Measurements from ENCODE around the gene LRMDA. TPM values are rescaled to one million over a fixed set of nuclear protein-coding genes. Genes with fewer than 3 reads are reported as not detected.
"Not testable (repeated sequence)": the region's sequence is repeated elsewhere in the genome, so short reads cannot be mapped to it uniquely, and the experiment has no call there.

Gene LRMDA
- total RNA-seq, 1 donor from 2014 or later = 1.8 TPM

GRCh38 chr10:76549171-76549570 is 1117.7 kb downstream of the LRMDA start:
- ATAC-seq = no peak

DNA sequence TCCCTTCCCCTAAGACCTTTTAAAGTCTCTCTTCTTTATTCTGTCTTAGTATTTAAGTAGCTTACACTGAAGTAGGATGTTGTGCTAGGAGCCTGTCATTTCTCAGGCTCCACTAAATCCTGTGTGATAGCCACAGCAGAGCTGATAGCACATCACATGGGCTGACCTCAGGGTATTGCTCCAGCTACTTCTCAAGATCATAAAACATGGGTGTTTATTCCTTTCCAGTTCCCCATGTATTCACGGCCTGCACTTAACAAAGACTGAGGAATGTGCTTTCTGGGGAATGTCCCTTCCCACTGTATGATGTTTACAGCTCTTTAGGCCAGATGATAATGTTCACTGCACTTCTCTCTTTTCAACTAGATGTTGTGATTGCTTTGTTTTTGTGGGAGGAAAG is 1119.4 kb downstream of the LRMDA start:
- no peak for ATAC-seq

DNA sequence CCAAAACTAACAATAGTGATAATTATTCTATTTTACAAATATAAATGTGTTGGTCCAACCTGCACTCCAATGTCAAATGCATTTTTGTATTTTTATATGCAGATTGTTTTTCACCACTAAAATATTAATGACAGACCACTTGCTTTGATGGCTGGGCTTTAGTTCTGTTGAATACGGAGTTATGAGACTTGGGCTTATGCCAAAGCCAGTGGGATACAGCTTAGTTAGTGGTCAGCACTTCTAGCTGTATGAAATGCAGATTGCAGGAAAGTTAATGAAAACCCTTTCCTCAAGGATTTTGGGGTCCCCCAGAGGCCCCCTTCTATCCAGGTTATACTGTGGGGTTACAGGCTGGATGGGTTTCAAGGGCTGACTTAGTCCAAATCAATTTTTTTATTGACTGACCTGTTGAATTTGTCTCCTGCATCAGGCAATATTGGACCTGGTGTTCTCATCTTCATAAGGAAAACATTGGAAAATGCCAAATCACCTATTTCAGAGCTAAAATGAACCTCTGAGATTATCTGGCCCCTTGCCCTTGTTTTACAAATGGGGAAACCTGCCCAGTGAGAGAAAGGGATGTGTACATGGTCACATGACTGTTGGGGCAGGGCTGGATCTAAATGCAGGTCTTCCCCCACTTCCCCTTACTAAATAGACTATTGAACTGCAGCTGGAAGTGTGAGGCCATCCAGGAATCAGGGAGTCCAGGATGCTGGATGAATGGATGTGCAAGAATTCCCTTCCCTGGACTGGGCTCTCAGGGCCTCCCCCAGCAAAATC is 1120.9 kb downstream of the LRMDA start:
- ATAC-seq = no peak

DNA sequence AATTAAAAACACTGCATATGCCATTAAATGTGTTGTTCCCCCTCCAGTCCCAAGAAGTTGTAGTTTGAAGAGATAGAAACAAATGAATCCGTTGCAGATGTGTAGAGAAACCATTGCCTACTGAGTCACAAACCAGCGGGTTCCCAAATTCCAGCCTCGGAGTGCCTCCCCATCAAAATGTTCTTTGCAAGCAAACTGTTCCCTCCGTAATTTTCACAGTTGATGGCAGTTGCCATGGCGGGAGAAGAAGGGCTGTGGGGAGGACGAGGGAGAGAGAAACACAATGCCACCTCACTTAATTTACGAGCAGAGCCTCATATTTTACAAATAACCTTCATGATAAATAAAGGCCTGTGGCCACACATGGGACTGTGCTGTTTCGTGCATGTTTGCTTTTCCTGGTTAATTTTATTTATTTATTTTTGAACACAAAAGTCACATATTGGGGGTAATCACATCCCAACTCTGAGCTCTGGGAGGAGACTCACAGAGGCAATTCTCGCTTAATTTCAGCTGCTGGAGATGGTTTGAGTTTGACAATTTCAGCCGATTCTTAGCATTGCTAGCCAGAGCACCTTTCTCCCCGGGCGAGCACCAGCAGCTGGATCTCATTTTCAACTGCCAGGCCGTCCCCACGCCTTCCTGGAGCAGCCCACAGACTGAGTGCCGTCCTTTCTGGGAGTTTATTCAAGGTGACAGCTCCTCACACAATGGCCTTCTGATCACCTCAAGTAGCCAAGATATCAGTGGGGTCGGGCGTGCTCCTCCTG is 1122.0 kb downstream of the LRMDA start:
- ATAC-seq = no peak

- no peak for ATAC-seq
These were observed 1122.6 kb downstream of the LRMDA start for GRCh38 chr10:76554033-76554408.

GRCh38 chr10:76554478-76554877 is 1123.1 kb downstream of the LRMDA start:
- no peak for ATAC-seq

DNA sequence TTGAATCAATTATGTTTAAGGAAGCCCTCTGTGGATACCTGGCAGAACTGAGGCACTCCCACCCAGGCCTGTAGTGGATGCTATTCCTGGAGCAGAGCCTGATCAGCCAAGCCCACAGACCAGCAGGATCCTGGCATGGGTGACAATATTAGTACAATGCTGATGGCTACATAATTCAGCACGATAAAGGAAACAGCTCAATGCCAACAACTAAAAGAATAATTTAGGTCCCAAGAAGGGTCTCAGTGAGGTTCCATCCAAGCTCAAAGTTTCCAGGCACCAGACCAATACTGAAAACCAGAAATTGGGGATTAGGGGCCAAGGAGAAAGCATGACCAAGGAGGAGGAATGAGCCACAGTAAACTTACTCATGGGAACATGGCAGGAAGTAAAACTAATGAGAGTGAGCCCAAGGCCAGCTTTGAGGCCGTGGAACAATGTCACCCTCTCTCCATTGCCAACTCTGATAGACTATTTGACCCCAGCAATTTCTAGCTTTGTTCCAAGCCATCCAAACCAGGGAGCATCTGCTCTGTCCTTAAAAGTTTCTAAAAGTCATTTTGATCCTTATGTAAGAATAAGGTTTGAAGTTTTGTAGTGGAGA is 1123.7 kb downstream of the LRMDA start:
- no peak for ATAC-seq

DNA sequence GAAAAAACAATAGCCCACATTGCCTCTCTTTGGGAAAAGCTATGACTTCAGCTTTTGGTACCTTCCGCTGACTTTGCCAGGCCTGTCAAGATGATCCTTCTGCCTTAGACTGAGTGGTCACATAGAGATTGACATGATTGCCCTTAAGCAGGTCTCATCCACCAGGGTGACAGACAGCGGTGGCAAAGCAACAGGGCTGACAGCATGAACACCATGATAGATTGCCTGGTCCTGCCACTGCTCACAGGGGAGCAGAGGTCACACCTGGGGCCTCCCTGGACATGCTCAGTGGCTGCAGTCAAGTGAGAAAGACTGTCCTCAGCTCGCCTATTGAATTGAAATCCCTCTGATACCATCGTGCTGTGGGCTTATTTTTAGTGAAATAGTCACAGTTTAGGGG is 1125.9 kb downstream of the LRMDA start:
- no peak for ATAC-seq

DNA sequence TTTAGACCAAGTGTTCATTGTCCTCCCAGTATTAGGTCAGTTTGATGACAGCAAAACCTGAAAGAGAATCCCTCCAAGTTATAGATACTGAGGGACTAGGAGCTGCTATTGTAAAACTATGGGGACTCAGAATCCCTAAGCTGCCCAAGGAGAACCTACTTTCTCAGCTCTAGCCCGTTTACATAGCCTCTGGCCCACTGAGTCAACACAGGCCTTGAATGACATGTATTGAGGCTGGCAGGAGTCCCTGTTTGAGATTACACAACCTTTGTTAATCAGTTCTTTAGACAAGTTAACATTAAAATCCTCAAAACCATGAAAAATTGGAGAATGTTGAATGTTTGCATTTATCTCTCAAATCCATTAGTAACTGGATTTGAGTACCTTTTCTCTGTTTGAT is 1127.2 kb downstream of the LRMDA start:
- ATAC-seq = peak; percentile 51

DNA sequence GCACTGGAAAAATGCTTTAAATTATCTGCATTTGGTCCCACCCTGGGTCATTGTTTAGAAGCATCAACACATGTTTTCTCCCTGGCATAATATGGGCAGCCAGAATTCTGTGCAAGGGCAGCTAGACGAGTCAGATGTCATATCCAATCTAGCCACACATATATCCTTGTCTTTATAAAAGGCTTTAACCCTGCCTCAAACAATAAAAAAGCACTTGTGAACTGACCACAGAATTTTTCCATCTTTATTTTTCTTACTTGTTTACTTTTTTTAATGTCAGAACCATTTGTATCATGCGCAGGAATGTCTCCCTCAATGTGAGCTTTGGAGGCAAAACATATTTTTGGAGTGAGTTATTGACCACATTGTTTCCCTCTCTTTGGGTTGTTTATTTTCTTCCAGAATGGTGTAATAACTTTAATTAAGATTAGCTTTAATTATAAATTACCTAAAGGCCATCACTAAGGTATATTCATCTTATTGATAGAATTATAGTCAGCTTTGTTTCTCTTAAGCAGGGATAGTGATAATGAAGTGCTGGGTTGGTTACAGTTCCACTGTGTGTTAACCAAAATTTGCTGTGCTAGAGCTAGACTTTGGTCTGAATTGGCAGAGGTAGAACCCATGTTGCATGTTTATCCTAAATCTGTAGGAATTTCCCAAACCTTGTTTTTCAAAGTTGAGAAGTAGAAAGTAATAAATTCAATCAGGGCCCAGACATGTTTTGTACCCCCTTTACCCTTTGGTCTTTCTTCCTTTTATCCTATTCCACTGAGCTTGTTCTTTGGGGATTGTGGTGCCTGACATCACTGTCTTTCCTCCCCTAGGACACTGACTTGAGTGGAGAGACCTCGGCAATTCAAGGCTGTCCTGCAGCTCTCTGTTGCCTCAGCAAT is 1127.8 kb downstream of the LRMDA start:
- no peak for ATAC-seq

GRCh38 chr10:76559892-76560220 is 1128.4 kb downstream of the LRMDA start:
- no peak for ATAC-seq

- ATAC-seq = no peak
These were observed 1128.9 kb downstream of the LRMDA start for GRCh38 chr10:76560338-76560737.

GRCh38 chr10:76563286-76563685 is 1131.9 kb downstream of the LRMDA start:
- no peak for ATAC-seq

GRCh38 chr10:76572021-76572420 is 1140.6 kb downstream of the LRMDA start:
- no peak for ATAC-seq

- ATAC-seq = no peak
These were observed 1145.0 kb downstream of the LRMDA start for GRCh38 chr10:76576276-76576962.

DNA sequence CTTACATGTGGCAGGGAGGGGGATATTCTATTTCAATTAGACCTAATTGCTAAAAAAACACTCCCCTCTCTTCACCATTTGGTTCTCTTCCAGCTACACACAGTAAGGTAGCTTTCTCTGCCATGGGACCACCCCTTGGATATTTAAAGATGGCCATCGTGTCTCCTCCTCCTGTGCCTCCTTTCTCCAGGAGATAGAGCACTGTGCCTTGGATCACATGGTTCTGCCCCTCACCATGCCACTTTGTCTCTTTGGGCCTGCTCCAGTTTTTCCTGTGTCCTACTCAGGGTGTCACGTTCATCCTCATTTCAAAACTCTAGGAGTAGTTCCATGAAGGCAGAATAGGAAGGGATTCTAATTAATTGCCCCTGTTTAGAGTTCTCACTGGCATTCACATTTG is 1146.0 kb downstream of the LRMDA start:
- no peak for ATAC-seq

DNA sequence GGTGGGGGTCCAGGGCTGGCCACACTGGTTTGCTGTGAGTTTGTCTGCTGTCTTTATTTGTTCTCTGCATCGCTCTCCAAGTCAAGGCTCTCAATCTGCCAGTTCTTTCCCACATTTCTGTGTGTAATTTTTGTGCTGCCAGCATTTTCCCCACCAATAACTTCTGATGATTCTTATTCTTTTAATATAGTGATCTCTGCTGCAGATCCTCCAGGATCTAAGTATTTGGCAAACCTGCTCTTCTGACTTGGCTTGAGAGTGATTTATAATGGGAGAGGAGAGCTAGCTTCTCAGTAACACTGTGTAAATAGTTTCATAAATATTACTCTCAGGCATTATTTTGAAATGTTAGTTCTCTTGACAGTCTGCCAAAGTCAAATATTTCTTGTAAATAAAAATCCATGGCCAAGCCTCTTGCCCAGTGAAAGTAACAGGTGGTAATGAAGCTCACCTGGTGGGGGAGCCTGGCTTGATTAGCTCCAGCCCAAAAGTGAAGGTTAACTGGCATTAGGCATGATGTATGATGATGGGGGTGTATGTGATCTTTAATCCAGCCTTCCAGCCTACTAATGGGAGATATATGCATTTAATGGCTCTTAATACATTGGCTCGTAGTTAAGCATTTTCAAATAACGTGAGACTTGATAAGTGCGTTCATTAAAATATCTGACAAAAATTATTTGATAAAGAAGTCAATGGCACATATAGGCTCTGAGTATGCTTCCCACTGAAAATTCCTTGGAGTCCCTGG is 1150.3 kb downstream of the LRMDA start:
- ATAC-seq = no peak

- no peak for ATAC-seq
These were observed 1151.1 kb downstream of the LRMDA start for GRCh38 chr10:76582531-76582930.

GRCh38 chr10:76583711-76584161 is 1152.3 kb downstream of the LRMDA start:
- no peak for ATAC-seq

DNA sequence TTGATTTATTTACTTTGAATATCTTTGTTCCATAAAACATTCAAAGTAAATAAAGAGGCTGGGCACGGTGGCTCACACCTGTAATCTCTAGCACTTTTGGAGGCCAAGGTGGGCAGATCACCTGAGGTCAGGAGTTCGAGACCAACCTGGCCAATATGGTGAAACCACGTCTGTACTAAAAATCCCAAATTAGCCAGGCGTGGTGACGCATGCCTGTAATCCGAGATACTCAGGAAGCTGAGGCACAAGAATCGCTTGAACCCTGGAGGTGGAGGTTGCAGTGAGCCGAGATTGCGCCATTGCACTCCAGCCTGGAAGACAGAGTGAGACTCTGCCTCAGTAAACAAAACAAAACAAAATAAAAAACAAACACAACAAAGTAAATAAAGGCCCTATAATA is 1153.0 kb downstream of the LRMDA start:
- ATAC-seq = not testable (repeated sequence)

Measured in esophagus mucosa (tissue), 1 donor.